GM13977 (cell line): Measurements from ENCODE around the gene GPHN.
"Not testable (repeated sequence)": the region's sequence is repeated elsewhere in the genome, so short reads cannot be mapped to it uniquely, and the experiment has no call there.

ENCODE experiments used
- DNase-seq: peaks from one replicate; pipeline ENCODE4 v3.0.0; 2012; ENCODE audit warnings: low spot score
- in situ Hi-C: fragments of 300-500 bp; cut with MboI; formaldehyde crosslinking; loops from one replicate; pipeline ENCODE4 v1.12.0; 2022; ENCODE audit warnings: low sequenced_read_pairs, low pct_unique_long_range_greater_than_20kb, mixed read lengths, inconsistent platforms; ENCODE audit not compliant: unreplicated experiment
- TF ChIP-seq, protein P1 (sequence below): IDR thresholded peaks from 2 replicates; pipeline ENCODE4 v1.5.1; 2012; ENCODE audit warnings: mild to moderate bottlenecking, control low read depth; ENCODE audit not compliant: insufficient read depth; ENCODE audit errors: extremely low read depth, missing control alignments

Gene GPHN

DNA sequence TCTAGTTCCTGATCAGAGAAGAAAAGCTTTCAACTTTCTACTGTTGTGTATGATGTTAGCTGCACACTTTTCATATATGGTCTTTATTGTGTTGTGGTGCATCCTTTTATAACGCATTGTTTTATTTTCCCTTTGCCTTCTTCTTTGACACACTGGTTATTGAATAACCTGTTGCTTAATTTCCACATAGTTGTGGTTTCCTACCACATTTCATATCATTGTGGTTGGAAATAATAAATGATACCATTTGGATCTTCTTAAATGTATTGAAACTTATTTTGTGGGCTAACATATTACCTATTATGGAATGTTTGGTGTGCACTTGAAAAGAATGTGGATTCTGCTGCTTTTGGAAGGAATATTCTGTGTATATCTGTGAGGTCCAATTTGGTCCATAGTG is 64.9 kb downstream of the GPHN start:
- in situ Hi-C loops, result no loop called here
- TF ChIP-seq, protein P1, sequence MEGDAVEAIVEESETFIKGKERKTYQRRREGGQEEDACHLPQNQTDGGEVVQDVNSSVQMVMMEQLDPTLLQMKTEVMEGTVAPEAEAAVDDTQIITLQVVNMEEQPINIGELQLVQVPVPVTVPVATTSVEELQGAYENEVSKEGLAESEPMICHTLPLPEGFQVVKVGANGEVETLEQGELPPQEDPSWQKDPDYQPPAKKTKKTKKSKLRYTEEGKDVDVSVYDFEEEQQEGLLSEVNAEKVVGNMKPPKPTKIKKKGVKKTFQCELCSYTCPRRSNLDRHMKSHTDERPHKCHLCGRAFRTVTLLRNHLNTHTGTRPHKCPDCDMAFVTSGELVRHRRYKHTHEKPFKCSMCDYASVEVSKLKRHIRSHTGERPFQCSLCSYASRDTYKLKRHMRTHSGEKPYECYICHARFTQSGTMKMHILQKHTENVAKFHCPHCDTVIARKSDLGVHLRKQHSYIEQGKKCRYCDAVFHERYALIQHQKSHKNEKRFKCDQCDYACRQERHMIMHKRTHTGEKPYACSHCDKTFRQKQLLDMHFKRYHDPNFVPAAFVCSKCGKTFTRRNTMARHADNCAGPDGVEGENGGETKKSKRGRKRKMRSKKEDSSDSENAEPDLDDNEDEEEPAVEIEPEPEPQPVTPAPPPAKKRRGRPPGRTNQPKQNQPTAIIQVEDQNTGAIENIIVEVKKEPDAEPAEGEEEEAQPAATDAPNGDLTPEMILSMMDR, result no peak
- DNase-seq, result no peak

DNA sequence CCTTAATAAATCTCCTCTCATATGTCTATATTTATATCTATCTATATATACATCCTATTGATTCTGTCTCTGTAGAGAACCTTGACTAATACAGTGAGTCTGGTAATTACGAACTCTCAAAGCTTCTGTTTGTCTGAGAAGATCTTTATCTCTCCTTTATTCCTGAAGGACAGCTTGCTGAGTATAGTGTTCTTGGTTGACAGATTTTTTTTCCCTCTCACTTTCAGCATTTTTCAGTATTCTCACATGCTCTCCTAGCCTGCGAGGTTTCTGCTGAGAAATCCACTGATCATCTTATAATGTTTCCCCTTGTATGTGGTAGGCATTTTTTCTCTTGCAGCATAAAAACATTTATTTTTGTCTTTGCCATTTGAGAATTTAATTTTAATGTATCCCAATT is 67.1 kb downstream of the GPHN start:
- no peak for DNase-seq
- TF ChIP-seq, protein P1, result no peak
- in situ Hi-C loops, result no loop called here

DNA sequence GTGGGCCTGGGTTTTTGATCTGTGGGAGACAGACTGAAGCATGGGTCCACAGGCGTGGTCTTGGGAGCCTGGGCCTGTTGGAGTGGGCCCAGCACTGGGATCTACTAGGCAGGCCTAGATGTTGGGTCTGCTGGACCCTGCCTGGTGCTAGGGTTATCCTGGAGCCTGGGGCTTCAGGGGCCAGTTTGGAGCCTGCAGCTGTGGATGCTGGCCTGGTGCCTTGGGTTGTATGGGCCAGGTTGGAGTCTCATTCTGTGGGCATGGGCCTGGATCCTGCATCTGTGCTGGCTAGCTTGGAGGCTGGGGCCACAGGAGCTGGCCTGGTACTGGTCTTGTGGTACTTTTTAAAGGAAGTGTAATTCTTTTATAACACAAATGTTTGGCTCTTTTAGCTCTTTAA is 68.0 kb downstream of the GPHN start:
- TF ChIP-seq, protein P1, result no peak
- in situ Hi-C loops, result no loop called here
- no peak for DNase-seq

DNA sequence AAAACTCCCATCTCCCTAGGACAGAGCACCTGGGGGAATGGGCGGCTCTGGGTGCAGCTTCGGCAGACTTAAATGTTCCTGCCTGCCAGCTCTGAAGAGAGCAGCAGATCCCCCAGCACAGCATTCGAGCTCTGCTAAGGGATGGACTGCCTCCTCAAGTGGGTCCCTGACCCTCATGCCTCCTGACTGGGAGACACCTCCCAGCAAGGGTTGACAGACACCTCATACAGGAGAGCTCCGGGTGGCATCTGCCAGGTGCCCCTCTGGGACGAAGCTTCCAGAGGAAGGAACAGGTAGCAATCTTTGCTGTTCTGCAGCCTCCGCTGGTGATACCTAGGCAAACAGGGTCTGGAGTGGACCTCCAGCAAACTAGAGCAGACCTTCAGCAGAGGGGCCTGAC is 79.8 kb downstream of the GPHN start:
- DNase-seq, in situ Hi-C loops: not testable (repeated sequence)

DNA sequence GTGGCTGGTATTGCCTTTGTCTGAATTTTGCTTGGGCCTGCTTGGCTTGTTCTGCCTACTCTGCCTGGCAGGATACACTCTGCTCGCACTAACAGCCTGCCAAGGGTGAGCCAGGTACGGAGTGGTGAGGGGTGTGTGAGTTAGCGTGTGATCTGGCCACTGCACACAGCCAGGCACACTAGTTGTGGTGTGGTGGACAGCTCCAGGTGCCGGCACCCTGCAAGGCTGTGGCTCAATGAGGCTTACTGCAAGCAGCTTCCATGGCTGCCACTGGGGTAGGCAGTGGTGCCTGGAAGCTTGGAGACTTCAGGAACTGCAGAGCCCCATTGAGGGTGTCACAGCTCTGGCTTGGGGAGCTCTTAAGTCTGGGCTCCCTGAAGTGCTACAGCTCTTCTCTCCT is 87.4 kb downstream of the GPHN start:
- no peak for DNase-seq
- in situ Hi-C loops, result no loop called here
- TF ChIP-seq, protein P1, result no peak

- no peak for DNase-seq
- TF ChIP-seq, protein P1, result no peak
- in situ Hi-C loops, result no loop called here
These were observed 88.5 kb downstream of the GPHN start for GRCh38 chr14:66596241-66596985.

- DNase-seq, result no peak
- in situ Hi-C loops, result no loop called here
- TF ChIP-seq, protein P1, result no peak
These were observed 92.5 kb downstream of the GPHN start for GRCh38 chr14:66600416-66600815.
